SU-DHL-6 (cell line): ENCODE measurements around the gene RBPMS2.

Experiments
- H2AFZ ChIP-seq: fragments of 200-600 bp; sonication (generic); 2 replicates; pipeline ENCODE4 v1.6.1; 2014; ENCODE audit warnings: low read depth, mild to moderate bottlenecking, moderate library complexity, mixed read lengths, antibody characterized with exemption, low read length; ENCODE audit not compliant: severe bottlenecking
- H3F3A ChIP-seq: fragments of 200-600 bp; shearing (Covaris generic); 2 replicates; pipeline ENCODE4 v1.6.0; 2016; ENCODE audit warnings: antibody characterized with exemption, mild to moderate bottlenecking; ENCODE audit not compliant: insufficient read depth
- H3K27ac ChIP-seq: fragments of 200-600 bp; sonication (generic); 2 replicates; pipeline ENCODE4 v1.5.1; 2016; ENCODE audit warnings: low read depth, mild to moderate bottlenecking, low read length, moderate library complexity, mixed read lengths
- H3K27me3 ChIP-seq: fragments of 200-600 bp; sonication (generic), shearing (Covaris generic); 2 replicates; pipeline ENCODE4 v1.6.0; 2014; ENCODE audit warnings: mild to moderate bottlenecking, low read length
- H3K36me3 ChIP-seq: fragments of 200-600 bp; sonication (generic); 2 replicates; pipeline ENCODE4 v1.6.1; 2014; ENCODE audit warnings: mild to moderate bottlenecking, low read length, mixed read lengths
- H3K4me2 ChIP-seq: fragments of 300-600, 200-600 bp; shearing (Covaris generic), sonication (generic); 2 replicates; pipeline ENCODE4 v1.6.0; 2014; ENCODE audit warnings: low read length, low read depth, mild to moderate bottlenecking; ENCODE audit not compliant: poor library complexity, severe bottlenecking
- H3K4me3 ChIP-seq: fragments of 200-600 bp; sonication (generic); 2 replicates; pipeline ENCODE4 v1.5.1; 2014; ENCODE audit warnings: antibody characterized with exemption, low read length, mild to moderate bottlenecking, mixed read lengths; ENCODE audit not compliant: insufficient read depth, poor library complexity, severe bottlenecking
- H3K79me2 ChIP-seq: fragments of 200-600 bp; sonication (generic); 2 replicates; pipeline ENCODE4 v1.6.1; 2014; ENCODE audit warnings: mild to moderate bottlenecking, low read length, moderate library complexity; ENCODE audit not compliant: insufficient read depth
- H3K9ac ChIP-seq: fragments of 200-600 bp; sonication (generic); 2 replicates; pipeline ENCODE4 v1.7.0; 2014; ENCODE audit warnings: mild to moderate bottlenecking, low read length
- H3K9me2 ChIP-seq: fragments of 200-600 bp; sonication (generic); replicated peaks from 2 replicates; pipeline ENCODE4 v1.6.1; 2014; ENCODE audit warnings: low read length; ENCODE audit not compliant: insufficient read depth
- H3K9me3 ChIP-seq: fragments of 200-600 bp; sonication (generic); 2 replicates; pipeline ENCODE4 v1.6.1; 2014; ENCODE audit warnings: low read length, mixed read lengths; ENCODE audit not compliant: insufficient read depth
- H4K20me1 ChIP-seq: fragments of 200-600 bp; sonication (generic); 2 replicates; pipeline ENCODE4 v1.6.1; 2014; ENCODE audit warnings: low read depth, mild to moderate bottlenecking, antibody characterized with exemption, low read length, moderate library complexity, mixed read lengths
- EZH2phosphoT487 ChIP-seq: fragments of 200-600 bp; sonication (generic), shearing (Covaris generic); conservative IDR thresholded peaks from 2 replicates; pipeline ENCODE4 v1.6.1; 2018; ENCODE audit warnings: mild to moderate bottlenecking, antibody characterized with exemption, low read length, moderate library complexity, mixed read lengths
- TF ChIP-seq, protein P1 (sequence below): fragments of 200-600 bp; sonication (generic); IDR thresholded peaks from one replicate; pipeline ENCODE4 v1.5.1; 2017; ENCODE audit warnings: antibody characterized with exemption, mild to moderate bottlenecking, low read length, moderate library complexity; ENCODE audit not compliant: insufficient read depth, poor library complexity, severe bottlenecking

The RBPMS2 gene

DNA sequence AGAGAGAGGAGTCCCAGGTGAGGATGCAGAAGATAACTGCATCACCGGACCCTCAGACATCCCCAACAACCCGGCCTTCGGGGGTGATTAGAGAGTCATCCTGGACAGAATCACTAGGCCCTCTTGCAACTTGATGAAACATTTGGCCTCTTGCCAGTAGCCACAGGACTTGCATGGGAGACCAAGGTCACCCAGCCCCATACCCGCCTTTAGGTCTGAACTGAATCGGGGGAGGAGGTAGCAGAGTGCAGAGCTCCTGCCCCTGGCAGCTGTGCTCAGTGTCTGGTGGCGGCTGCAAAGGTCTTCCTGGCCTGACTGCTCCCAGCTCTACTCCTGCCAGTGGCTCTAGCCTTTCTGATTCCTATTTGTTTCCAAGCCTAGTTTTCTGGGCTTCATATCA lies 37.7 kb upstream of the RBPMS2 start:
- no peaks in the 10 kb centered on the region for H3K27me3 ChIP-seq
- no peak overlapping the region for H3K27ac ChIP-seq
- H3K79me2 ChIP-seq = no peaks in the 10 kb centered on the region
- H2AFZ ChIP-seq = no peak overlapping the region
- no peak for TF ChIP-seq EZH2phosphoT487
- TF ChIP-seq, protein P1, sequence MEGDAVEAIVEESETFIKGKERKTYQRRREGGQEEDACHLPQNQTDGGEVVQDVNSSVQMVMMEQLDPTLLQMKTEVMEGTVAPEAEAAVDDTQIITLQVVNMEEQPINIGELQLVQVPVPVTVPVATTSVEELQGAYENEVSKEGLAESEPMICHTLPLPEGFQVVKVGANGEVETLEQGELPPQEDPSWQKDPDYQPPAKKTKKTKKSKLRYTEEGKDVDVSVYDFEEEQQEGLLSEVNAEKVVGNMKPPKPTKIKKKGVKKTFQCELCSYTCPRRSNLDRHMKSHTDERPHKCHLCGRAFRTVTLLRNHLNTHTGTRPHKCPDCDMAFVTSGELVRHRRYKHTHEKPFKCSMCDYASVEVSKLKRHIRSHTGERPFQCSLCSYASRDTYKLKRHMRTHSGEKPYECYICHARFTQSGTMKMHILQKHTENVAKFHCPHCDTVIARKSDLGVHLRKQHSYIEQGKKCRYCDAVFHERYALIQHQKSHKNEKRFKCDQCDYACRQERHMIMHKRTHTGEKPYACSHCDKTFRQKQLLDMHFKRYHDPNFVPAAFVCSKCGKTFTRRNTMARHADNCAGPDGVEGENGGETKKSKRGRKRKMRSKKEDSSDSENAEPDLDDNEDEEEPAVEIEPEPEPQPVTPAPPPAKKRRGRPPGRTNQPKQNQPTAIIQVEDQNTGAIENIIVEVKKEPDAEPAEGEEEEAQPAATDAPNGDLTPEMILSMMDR = no peak
- H3K9ac ChIP-seq = no peak overlapping the region
- no peaks in the 10 kb centered on the region for H3K9me2 ChIP-seq
- H3F3A ChIP-seq = 0 out of 2 replicates have a peak, but pooled peaks cover 4% of the 10 kb centered on the region
- no peak overlapping the region for H3K4me2 ChIP-seq
- no peaks in the 10 kb centered on the region for H3K9me3 ChIP-seq
- no peak overlapping the region for H3K4me3 ChIP-seq
- H4K20me1 ChIP-seq = no peaks in the 10 kb centered on the region
- H3K36me3 ChIP-seq = no peaks in the 10 kb centered on the region

DNA sequence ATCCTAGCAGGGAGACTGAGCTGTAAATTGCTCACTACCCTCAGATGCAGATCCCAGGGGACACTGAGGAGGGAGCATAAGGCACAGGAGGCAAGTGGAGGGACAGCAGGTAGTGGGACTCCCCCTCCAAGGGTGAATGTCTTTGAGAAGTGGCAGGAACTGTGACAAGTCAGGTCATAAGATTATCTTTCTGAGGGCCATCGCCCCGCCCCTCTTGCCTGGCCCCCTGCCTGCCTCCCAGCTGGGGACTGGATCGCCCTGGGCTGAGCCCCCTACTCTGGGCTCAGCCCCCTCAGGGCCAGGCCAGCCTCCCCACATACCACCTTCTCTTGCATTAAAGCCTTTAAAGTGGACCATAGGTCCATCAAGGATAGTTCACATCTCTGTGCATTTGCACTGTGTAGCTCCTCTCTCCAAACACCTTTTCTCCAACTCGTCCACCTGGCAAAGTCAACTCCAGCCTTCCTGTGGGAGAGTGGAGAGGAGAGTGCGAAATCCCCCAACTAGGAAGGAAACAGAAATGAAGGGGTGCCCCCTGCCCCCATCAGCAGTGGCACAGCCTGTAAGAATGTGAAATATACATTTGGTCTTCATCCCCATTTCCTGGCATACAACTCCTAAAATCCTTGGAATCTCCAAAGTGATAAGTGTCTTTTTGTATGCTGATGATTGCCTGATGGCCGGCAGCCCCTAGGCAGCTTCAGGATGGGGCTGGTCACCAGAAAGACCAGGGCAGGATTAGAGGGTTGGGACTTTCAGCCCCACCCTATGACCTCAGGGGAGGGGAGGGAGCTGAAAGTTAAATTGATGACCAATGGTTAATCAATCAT lies 35.3 kb upstream of the RBPMS2 start:
- H3K79me2 ChIP-seq = no peaks in the 10 kb centered on the region
- no peaks in the 10 kb centered on the region for H4K20me1 ChIP-seq
- no peak overlapping the region for H3K4me3 ChIP-seq
- H3K9ac ChIP-seq = no peak overlapping the region
- H3K9me2 ChIP-seq = no peaks in the 10 kb centered on the region
- H2AFZ ChIP-seq = no peak overlapping the region
- no peak for TF ChIP-seq EZH2phosphoT487
- TF ChIP-seq, protein P1 = no peak
- no peaks in the 10 kb centered on the region for H3K9me3 ChIP-seq
- H3K27me3 ChIP-seq = no peaks in the 10 kb centered on the region
- no peaks in the 10 kb centered on the region for H3K36me3 ChIP-seq
- H3F3A ChIP-seq = 0 out of 2 replicates have a peak, but pooled peaks cover 2% of the 10 kb centered on the region
- H3K4me2 ChIP-seq = no peak overlapping the region
- no peak overlapping the region for H3K27ac ChIP-seq

DNA sequence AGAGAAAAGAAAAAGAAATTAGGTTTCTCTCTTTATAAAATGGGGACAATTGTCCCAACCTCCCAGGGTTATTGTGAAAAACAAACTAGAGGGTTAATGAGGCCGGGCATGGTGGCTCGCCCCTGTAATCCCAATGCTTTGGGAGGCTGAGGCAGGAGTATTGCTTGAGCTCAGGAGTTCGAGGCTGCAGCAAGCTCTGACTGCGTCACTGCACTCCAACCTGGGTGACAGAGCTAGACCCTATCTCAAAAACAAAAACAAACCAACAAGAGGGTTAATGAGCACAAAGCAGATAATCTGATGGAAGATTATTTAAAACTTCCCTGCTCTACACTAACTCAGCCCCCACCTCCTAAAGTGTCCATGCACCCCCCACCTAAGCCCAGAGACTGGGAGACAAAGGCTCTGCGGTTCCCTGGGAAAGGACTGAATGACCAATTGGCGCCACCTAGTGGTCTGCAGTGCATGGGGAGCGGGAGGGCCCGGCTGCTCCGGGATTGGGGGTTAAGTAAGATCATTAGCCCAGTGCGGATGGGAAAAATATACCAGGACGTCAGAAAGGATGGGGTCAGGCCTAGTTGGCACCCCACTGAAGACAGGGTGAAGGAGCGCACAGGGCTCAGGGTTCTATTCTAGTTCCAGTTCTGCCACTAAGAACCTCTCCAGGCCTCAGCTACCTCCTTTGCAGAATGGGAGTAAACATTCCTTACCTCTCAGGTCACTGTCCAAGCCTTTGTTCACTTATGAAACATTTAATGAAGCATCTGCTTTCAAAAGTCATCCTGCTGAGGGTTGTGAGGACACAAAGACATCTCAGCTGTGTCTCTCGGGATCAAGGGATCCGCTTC lies 34.5 kb upstream of the RBPMS2 start:
- H3K27ac ChIP-seq = no peak overlapping the region
- H4K20me1 ChIP-seq = no peaks in the 10 kb centered on the region
- H3K4me2 ChIP-seq = no peak overlapping the region
- H3K9me2 ChIP-seq = no peaks in the 10 kb centered on the region
- TF ChIP-seq, protein P1 = peak; percentile 97
- TF ChIP-seq EZH2phosphoT487 = no peak
- no peak overlapping the region for H3K4me3 ChIP-seq
- no peaks in the 10 kb centered on the region for H3K79me2 ChIP-seq
- no peak overlapping the region for H3K9ac ChIP-seq
- no peaks in the 10 kb centered on the region for H3K36me3 ChIP-seq
- no peaks in the 10 kb centered on the region for H3F3A ChIP-seq
- no peaks in the 10 kb centered on the region for H3K9me3 ChIP-seq
- H3K27me3 ChIP-seq = no peaks in the 10 kb centered on the region
- no peak overlapping the region for H2AFZ ChIP-seq
